Fibroblast of pulmonary artery (primary cell): ENCODE data around the gene ITGA4.

Experiments
- DNase-seq: peaks from one replicate; pipeline ENCODE4 v3.0.0-alpha.2; 2010; ENCODE audit warnings: low read depth
- H3K4me3 ChIP-seq: replicated peaks from 2 replicates; pipeline ENCODE4 v1.5.1; 2011; ENCODE audit warnings: low read depth, mild to moderate bottlenecking, control low read depth, low read length, moderate library complexity
- TF ChIP-seq, protein P1 (sequence below): IDR thresholded peaks from 2 replicates; pipeline ENCODE4 v1.5.1; 2011; ENCODE audit warnings: mild to moderate bottlenecking, control low read depth, low read length, inconsistent platforms; ENCODE audit errors: missing control alignments

Gene ITGA4

DNA sequence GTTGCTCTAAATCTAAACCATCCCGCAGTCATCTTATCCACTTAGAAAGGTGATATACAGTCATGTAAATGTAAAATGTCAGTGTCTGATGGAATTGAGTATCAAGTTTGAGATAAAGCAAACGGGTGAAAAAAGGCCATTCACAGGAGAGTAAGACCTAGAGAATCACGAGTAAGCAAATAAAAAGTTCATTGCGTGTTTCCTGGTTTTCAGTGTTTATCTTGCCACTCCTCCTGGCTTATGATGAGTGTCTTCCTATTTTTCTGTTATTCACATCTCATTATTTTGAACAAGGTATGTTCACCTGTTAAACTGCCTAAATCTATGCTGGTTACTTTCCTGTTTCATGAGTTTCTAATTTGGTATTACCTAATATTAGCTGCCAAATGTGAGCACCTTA is 68.8 kb downstream of the ITGA4 start:
- H3K4me3 ChIP-seq = no peak overlapping the region
- TF ChIP-seq, protein P1, sequence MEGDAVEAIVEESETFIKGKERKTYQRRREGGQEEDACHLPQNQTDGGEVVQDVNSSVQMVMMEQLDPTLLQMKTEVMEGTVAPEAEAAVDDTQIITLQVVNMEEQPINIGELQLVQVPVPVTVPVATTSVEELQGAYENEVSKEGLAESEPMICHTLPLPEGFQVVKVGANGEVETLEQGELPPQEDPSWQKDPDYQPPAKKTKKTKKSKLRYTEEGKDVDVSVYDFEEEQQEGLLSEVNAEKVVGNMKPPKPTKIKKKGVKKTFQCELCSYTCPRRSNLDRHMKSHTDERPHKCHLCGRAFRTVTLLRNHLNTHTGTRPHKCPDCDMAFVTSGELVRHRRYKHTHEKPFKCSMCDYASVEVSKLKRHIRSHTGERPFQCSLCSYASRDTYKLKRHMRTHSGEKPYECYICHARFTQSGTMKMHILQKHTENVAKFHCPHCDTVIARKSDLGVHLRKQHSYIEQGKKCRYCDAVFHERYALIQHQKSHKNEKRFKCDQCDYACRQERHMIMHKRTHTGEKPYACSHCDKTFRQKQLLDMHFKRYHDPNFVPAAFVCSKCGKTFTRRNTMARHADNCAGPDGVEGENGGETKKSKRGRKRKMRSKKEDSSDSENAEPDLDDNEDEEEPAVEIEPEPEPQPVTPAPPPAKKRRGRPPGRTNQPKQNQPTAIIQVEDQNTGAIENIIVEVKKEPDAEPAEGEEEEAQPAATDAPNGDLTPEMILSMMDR = no peak
- no peak for DNase-seq

- DNase-seq = no peak
- TF ChIP-seq, protein P1 = no peak
Measured at GRCh38 chr2:181527058-181527457, 69.9 kb downstream of the ITGA4 start.

DNA sequence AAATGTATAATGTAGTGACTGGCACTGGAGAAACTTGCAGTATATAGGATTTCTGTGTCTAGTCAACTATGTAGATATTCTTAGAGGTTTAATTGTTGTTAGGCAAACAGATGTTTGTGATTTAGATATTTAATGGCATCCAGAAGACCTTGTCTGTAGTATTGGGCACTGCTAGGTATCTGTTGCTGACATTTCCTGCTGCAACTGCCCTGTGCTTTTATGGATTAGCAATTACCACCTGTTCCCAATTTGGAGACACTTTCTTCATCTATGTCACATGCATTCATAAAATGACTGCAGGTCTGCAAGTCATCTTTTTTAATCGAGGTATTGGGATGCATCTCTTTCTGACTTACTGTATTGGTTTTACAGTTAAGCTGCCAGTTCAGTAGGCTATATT is 71.3 kb downstream of the ITGA4 start:
- no peak overlapping the region for H3K4me3 ChIP-seq
- DNase-seq = no peak
- TF ChIP-seq, protein P1 = no peak

More at GRCh38 chr2:181527058-181527457, 69.9 kb downstream of the ITGA4 start:
- no peak overlapping the region for H3K4me3 ChIP-seq

- no peak for DNase-seq
- no peak overlapping the region for H3K4me3 ChIP-seq
- TF ChIP-seq, protein P1 = no peak
Measured at GRCh38 chr2:181536730-181537129, 79.5 kb downstream of the ITGA4 start.

- H3K4me3 ChIP-seq = no peak overlapping the region
- no peak for DNase-seq
- TF ChIP-seq, protein P1 = no peak
Measured at GRCh38 chr2:181540421-181540820, 83.2 kb downstream of the ITGA4 start.

DNA sequence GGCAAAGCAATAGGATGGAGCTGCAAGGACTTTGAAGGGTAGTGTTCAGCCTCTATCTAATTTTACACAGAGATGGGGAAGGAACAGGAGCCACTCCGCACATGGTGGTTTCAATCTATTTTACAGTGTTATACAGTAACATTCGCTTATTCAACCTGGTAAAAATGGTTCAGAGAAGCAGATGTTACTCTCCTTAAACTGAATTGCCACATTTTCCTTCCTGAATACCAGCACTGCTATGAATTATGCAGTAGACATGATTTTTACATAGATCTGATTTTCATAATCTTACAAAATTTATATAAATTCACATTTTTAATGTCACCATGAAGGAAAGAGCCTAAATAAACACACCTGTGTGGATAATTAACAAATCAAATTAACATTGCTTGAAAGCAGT is 85.0 kb downstream of the ITGA4 start:
- DNase-seq = no peak
- H3K4me3 ChIP-seq = no peak overlapping the region
- TF ChIP-seq, protein P1 = no peak

- DNase-seq = no peak
- TF ChIP-seq, protein P1 = no peak
- H3K4me3 ChIP-seq = no peak overlapping the region
Measured at GRCh38 chr2:181546086-181546485, 88.9 kb downstream of the ITGA4 start.
